GM12801 (cell line): ENCODE results near the gene USP2.

Source experiments
- CTCF ChIP-seq: IDR thresholded peaks from one replicate; pipeline ENCODE4 v1.5.1; 2011; ENCODE audit warnings: control low read depth; ENCODE audit not compliant: insufficient read length; ENCODE audit errors: extremely low read depth

USP2 gene

DNA sequence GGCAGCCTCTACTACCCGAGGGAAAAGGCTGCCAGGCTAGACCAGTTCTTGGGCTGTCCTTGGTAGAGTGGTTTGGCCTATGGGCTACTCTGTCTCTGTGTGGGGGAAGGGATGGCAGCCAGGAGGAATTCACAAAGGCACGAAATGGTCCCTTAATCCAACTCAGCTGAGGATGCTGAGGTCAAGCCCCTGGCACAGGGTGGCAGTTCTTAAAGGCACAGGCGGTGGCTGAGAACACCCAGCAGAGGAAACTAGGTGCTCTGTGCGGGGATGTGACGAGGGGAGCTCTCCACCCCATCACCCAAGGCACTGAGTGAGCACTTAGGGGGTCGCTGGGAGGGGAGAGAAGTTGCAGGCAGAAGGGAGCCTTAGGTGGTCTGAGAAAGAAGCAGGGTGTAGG lies 34.9 kb downstream of the USP2 start, which contains the start of gene MFRP:
TSS of gene MFRP (minus strand) at position 101 of the 400 bp plus-strand sequence. CDS start 192 bp downstream, outside the sequence.
- no peak for TF ChIP-seq CTCF

DNA sequence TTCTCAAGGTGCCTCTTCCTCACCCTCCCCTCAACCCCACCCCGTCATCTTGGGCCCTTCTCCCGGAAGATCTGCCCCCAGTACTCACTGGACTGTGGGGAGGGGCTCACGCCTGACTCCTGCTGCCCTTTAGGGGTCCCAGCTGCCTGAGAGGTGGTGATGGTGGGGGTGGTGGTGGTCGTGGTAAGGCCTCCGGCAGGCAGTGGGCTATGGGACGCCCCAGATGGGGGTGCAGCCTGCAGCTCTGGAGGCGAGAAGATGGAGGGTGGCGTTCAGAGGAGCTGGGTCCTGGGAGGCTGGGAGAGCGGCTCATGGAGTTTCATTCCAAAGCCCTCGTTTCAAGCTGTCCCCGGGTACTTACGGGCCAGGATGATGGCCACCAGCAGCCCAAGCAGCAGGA lies 35.8 kb downstream of the USP2 start:
- TF ChIP-seq CTCF = no peak

DNA sequence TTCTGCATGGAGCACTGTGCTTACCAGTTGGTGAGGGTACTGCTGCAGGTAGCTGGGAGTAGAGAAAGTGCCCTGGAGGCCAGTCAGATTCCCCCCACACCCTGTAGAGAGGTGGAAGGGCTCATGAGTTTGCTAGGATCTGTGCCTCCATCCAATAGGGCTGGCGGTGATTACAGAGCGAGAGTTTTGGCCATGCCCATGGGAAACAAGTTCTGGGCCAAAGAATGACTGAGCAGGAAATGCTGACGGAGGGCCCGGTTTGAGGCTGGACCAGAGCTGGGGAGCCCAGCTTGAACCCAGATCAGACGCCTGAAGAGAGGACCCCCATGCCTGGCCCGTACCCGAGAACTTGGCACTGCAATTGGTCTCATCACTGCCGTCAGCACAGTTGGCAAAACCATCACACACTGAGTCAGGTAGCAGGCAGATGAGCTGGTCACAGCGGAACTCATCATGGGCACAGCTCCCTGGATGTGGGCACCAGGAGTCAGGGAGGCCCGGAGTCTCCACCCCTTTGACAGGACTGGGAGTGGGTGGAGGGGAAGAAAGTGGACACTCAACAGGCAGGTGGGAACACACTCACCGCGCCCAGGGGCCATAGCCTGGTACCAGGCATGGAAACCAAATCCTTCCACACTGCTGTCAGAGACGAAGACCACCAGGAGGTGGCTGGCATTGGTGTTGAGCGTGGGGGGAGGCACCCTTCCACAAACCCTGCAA lies 37.0 kb downstream of the USP2 start:
- TF ChIP-seq CTCF = no peak

GRCh38 chr11:119343726-119344125 lies 37.8 kb downstream of the USP2 start:
- no peak for TF ChIP-seq CTCF

DNA sequence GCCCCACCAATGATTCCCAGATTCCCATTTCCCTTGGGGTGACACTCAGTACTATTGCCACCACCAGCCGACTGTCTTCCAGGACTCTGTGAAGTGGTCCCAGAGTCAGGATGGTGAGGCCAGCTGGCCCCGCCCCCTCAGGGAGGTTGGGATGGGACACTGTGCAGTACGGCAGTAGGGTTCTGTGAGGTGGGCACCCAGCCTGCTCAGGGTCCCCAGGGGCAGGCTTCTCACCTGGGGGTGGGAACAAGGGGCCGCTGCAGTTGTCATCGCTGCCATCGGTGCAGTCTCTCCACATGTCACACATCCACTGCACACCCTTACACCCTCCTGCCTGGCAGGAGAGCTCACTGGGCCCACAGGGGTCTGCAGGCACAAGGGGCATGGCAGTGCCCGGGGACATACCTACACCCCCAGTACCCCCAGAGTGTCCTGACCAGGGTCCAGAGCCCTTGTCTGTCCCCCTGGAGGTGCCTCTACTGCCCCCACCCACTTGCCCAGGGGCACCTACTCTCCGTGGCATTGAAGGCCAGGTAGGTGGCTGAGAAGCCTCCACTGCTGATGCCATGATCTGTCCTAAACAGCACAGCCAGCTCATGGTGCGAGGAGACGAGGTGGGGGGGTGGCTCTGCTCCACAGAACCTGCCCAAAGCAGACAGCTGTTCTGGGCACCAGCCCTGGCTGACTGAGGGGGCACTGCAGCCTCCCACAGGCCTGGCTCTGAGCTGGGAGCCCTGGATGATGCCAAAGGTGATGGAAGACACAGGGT lies 38.9 kb downstream of the USP2 start:
- no peak for TF ChIP-seq CTCF

DNA sequence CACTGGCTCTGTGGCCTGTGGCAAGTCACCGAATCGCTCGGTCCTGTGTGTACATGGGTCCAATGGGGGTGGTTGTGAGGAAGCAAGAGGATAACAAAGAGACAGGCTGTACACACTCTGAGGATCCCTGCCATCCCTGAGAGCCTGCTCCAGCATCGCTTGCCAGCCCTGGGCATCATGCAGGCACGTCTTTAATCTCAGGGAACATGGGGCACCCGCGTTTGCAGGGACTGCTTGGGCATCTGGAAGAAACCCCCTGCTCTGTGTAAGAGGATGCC lies 39.5 kb downstream of the USP2 start:
- no peak for TF ChIP-seq CTCF

DNA sequence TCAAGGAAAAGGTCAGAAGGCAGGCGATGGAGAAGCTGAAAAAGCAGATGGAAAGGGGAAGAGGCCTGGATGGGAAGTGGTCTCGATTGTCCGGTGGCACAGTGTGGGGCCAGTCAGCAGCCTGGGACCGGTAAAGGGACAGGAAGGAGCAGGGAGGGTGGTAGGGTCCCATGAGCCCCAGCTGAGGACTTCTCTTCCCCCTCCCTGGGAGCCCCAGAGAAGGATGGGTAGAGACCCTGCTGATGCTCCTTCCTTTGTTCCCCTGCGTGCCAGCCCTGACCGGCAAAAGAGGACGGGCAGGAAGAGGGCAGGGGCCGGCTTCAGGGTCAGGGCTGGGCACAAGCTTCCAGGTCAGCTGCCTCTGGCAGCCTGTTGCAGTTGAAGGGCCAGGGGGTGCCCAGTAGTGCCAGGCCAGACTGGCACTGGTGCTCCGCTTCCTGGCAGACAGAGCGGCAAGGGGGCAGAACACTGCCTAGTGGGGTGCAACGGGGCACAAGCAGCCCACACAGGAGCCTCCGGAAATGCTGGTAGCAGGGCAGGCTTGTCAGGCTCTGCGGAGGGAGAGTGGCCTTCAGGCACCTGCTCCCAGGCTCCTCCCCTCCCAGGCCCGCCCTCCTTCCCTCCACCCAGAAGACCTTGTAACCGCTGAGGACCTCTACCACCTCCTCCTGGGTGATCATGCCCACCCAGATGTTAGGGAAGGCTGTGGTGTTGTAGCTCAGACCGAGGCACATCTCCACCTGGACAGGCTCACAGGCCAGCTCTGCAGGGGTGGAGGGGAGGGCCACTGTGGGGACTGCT lies 40.1 kb downstream of the USP2 start:
- no peak for TF ChIP-seq CTCF
